Lower leg skin (tissue), 4 donors: ENCODE data around the gene UTF1. TPM values are rescaled to one million over a fixed set of nuclear protein-coding genes. Genes with fewer than 3 reads are reported as not detected.

ENCODE experiments used
- DNase-seq, 2 donors: peaks; one replicate each; pipeline ENCODE4 v3.0.0-alpha.2; 2019; ENCODE audit warnings: low spot score in 2 of 2
- H3K4me3 ChIP-seq: fragments of 200-600 bp; sonication (generic); 2 replicates; pipeline ENCODE4 v1.5.1; 2017; ENCODE audit warnings: mild to moderate bottlenecking, low read depth; ENCODE audit not compliant: poor library complexity, severe bottlenecking
- POLR2A ChIP-seq, 2 donors: fragments of 450-650 bp; IDR thresholded peaks; one replicate each; pipeline ENCODE4 v1.6.1; 2016 to 2017; ENCODE audit warnings: antibody characterized with exemption in 2 of 2, mild to moderate bottlenecking in 1 of 2, moderate library complexity in 1 of 2
- WGBS, 2 donors: methylation state at CpG; one replicate each; pipeline ENCODE4 v1.1.5; 2018; 5-methylcytosine and 5-hydroxymethylcytosine counted together
- intact Hi-C: fragments of 100-400 bp; cut with DNase I; formaldehyde crosslinking; loops from one replicate; pipeline ENCODE4 v1.15.0; 2023; ENCODE audit warnings: low total_unique reads
- total RNA-seq, 4 donors: library from RNA; depleted of rRNA; stranded (reverse); fragments of >200 nt; gene quantifications; one replicate each; pipeline ENCODE4 v1.1.0, GENCODE V29; 2016
- TF ChIP-seq, protein P1 (sequence below), 3 donors: fragments of 450-650 bp; IDR thresholded peaks; one replicate each; pipeline ENCODE4 v1.5.1; 2016; ENCODE audit warnings: antibody characterized with exemption in 3 of 3, mild to moderate bottlenecking in 3 of 3, moderate library complexity in 2 of 3

UTF1 gene
- total RNA-seq, 4 donors from 2014 or later: not detected

DNA sequence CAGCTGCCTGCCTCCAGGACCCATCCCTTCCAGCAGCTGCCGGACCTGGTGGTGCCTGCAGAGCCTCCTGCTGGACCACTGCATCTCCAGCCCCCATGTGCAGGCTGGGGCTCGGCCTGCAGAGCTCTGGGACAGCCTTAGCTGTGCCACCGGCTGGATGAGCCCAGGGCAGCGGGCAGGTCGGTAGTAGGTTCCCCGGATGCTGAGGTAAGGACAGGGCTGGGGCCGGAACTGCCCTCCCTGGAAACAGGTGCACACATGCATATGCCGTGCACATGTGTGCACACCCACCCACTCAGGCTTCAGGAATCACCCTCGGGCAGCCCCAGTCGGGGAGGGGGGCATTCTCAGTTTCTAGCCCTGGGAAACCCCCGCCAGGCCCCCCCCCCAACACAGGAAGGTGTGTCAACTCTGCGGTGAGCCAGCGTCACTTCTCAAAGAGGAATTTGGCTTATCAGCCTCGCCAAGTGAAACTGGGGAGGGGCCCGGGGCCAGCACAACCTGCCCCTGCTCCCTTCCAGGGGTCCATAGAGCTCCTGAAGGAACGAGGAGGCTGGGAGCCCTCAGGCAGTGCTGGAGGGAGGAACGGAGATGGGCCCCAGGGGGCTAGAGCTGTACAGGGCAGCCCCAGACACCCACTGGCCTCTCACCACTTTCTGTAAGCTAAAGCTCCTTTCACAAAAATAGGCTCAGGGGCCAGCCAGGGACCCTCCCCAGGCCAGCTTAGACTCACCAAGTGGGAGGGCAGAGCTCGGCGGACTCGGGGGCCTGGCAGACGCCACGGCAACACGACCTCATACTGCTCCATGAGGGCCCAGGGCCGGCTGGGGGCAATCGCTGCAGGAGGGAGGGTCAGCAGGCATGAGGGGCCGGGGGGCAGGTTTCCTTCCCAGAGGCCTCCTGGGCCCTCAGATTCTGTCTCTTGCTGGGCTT, 45.0 kb downstream of the UTF1 start:
- no peak for TF ChIP-seq POLR2A (IDR thresholded peaks at IDR 0.05)
- TF ChIP-seq, protein P1, sequence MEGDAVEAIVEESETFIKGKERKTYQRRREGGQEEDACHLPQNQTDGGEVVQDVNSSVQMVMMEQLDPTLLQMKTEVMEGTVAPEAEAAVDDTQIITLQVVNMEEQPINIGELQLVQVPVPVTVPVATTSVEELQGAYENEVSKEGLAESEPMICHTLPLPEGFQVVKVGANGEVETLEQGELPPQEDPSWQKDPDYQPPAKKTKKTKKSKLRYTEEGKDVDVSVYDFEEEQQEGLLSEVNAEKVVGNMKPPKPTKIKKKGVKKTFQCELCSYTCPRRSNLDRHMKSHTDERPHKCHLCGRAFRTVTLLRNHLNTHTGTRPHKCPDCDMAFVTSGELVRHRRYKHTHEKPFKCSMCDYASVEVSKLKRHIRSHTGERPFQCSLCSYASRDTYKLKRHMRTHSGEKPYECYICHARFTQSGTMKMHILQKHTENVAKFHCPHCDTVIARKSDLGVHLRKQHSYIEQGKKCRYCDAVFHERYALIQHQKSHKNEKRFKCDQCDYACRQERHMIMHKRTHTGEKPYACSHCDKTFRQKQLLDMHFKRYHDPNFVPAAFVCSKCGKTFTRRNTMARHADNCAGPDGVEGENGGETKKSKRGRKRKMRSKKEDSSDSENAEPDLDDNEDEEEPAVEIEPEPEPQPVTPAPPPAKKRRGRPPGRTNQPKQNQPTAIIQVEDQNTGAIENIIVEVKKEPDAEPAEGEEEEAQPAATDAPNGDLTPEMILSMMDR (IDR thresholded peaks at IDR 0.05): no peak
- no peak for DNase-seq
- no peak overlapping the region for H3K4me3 ChIP-seq
- intact Hi-C loops: no loop called here
- WGBS, 2 donors: 28 to 29% methylated on average over 11 to 24 of the region's 26 CpGs

DNA sequence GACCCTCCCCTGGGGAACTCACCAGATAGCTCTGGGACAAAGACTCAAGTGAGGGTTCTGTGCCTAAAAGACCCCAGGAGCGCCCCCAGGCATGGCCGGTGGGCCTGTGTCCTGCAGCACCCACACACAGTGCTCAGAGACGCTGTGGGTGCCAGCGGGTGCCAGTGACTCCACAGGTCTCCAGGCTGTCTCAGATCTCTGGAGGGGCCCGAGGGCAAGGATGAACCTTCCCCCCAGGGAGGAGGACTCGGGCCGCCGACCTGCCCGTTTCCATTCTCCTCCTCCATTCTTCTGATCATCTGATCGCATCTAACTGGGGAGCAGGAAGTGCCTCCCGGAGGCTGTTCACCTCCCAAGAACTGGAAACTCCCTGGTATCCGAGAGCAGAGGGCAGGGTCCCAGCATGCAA, 45.7 kb downstream of the UTF1 start:
- no peak for DNase-seq
- intact Hi-C loops: no loop called here
- TF ChIP-seq, protein P1 (IDR thresholded peaks at IDR 0.05): no peak
- TF ChIP-seq POLR2A (IDR thresholded peaks at IDR 0.05): no peak
- WGBS, 2 donors: 1 to 21% methylated on average over 8 to 12 of the region's 12 CpGs
- H3K4me3 ChIP-seq: no peak overlapping the region

DNA sequence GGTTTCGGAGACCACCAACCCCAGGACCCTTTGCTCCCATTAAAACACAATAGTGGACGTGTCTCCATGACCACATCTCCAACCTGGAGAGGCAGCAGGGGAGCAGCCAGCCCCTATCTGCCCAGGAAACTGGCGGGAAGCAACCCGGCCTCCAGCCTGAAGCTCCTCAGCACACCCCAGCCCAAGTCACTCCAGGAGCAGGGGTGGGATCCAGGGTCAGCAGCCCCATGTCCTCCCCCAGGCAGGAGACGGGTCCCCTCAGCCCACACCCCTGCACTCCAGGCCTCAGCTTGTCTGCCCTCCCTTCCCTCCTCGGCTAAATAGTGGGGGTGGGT, 46.0 kb downstream of the UTF1 start:
- DNase-seq: no peak
- TF ChIP-seq POLR2A (IDR thresholded peaks at IDR 0.05): no peak
- TF ChIP-seq, protein P1 (IDR thresholded peaks at IDR 0.05): no peak
- WGBS, 2 donors: 14 to 17% methylated on average over 4 to 6 of the region's 6 CpGs
- no peak overlapping the region for H3K4me3 ChIP-seq
- intact Hi-C loops: no loop called here

DNA sequence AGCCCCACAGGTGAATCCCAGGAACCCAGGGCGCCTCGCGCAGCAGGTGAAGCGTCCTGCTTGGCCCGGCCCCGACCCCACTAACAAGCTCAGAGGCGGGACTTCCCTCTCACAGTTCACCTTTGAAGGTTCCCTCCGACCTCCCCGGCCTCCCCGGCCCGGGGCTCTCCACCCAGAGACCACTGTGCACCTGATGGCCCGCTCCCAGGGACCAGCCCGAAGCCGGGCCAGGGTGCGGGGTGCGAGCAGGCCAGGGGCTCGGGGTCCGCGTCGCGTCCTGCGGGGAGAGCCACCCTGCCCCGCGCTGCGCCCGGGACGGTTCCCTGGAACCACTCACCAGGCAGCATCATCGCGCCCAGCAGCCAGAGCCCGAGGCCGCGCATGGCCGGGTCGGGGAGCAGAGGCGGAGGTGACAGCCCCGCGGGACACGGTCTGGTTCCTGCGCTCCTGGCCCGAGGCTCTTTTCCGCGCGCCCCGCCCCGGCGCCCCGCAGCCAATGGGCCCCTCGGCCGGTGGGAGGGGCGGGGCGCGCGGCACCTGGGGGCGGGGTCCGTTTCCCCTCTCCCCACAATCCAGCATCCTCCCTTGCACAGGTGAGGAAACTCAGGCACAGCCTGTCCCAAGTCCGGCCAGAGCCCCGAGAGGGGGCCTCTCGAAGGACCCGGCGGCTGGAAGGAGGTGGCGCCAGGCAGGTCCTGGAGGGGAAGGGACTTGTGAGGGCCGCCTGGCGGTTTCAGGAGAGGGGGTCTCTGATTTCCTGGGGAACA, 46.6 kb downstream of the UTF1 start, which contains the start of gene ADAM8:
Gene ADAM8, minus strand, starts transcription at position 434 of the 767 bp plus-strand sequence. Its CDS starts 51 bp downstream, at position 383.
- TF ChIP-seq POLR2A (IDR thresholded peaks at IDR 0.05): no peak
- TF ChIP-seq, protein P1 (IDR thresholded peaks at IDR 0.05): no peak
- no peak within 1 kb of the TSS for H3K4me3 ChIP-seq
- DNase-seq: no peak
- intact Hi-C loops: no loop called here
- WGBS, 2 donors: 5 to 6% methylated on average over 31 to 42 of the region's 63 CpGs

DNA sequence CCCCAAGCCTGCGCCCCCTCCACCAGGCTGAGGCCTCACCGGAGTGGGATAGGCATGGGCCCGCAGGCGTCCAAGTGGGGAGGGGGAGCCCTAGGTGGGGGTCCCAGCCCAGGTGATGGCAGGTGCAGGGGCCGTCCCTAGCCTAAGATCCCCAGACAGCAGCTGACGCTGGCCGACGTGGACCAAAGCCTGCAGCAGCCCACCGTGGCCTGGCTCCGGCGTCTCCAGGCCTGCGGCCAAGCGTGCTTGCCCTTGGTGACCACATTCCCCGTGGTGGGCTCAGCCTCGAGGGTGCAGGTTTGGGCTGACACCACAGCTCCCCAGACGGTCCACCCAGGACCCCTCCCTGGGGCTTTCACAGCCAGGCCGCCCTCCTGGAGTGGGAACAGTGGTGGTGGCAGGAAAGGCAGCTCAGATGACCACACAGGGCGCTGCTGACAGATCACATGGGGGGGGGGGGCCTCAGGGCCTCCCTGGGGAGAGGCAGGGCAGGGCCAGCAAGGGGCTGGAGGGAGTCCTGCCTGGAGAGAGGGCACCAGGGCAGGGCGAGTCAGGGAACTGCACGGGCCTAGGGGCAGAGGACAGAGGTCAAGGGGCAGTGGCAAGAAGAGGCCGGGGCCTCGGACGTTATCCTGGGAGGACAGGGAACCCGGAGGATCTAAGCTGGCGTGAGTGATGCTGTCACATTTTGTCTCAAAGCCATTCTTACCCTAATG, 47.4 kb downstream of the UTF1 start:
- TF ChIP-seq, protein P1 (IDR thresholded peaks at IDR 0.05): no peak
- no peak for TF ChIP-seq POLR2A (IDR thresholded peaks at IDR 0.05)
- no peak overlapping the region for H3K4me3 ChIP-seq
- WGBS, 2 donors: 57 to 63% methylated on average over 13 to 24 of the region's 25 CpGs
- intact Hi-C loops: no loop called here
- no peak for DNase-seq
